Posterior cingulate gyrus (tissue), 11 donors: ENCODE results near the gene TMEM178A.
A peak's percentile ranks its signal among the peaks of the same experiment; 100 is the strongest.
"Not testable (repeated sequence)": the region's sequence is repeated elsewhere in the genome, so short reads cannot be mapped to it uniquely, and the experiment has no call there.

Experiments used
- DNase-seq, 10 donors: peaks; one replicate each; pipeline versions ENCODE4 v3.0.0 to v3.0.0-alpha.2; 2020 to 2021; ENCODE audit warnings: mixed read lengths in 3 of 10
- intact Hi-C: fragments of 100-400 bp; cut with DNase I; formaldehyde crosslinking; loops from one replicate; pipeline ENCODE4 v1.15.1; 2023

Gene TMEM178A

DNA sequence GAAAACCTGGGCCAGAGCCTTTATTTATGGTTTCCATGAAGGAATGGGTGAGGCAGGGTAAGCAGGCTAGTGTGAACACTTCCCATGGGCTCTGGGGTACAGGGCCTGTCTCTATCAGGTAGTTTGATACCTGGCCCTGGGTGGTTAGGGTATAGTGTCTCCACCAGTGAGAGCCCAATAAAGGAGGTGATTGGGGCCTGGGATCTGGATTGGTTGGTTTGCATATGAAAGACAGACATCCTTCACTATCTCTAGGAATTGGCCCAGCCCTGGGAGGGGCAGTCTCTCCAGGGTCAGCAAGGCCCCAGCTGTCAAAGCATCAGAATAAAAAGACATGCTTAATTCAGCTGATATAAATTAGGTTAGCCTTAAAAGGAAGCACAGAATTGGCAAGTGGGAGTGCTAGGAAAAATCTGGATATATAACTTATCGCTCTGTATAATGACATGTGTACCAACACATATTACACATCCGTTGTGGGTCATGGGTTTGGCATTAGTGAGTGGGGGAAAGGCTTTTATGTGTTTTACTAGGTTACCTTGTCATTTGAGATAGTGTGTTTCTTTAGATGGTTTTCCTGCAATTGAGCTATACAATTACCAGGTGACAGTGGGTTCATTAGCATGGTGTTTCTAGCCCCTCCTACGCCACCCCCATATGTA lies 18.5 kb upstream of the TMEM178A start:
- DNase-seq = no peak
- intact Hi-C loops = no loop called here

DNA sequence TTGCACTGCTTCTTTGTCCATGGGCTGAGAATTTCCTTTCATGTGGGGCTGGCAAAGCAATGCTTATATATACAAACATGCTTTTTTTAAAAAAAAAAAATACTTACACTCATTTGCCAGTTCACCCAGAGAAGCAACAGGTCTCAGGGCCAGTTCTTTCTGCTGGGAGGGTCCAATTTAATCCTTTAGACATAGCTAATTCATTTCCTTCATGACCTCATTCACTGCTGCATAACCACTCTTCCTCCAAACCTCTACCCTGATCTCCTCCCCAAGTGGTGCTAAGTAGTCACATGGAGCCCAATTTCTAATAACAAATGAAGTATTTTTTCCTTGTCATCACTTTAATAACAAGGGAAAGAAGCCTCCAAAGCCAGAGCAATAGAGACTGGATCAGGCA lies 17.1 kb upstream of the TMEM178A start:
- intact Hi-C loops = no loop called here
- DNase-seq = no peak

DNA sequence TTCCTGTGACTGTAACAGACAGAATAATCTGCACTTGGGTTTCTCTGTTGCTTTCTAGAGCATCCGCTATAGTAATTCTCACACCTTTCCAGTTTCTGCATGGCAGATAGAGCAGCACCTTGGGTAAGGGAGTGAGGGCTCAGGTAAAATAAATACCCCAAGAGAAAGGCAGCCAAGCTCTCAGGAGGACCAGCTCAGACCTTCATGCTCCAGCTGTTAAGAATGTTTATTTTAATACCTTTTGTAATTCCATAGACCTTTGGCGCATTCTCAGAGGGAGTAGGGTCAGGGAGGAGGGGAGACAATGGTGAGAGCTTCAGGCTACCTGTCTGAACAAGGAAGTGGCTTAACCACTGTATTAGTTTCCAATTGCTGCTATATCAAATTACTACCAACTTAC lies 16.2 kb upstream of the TMEM178A start:
- DNase-seq = no peak
- intact Hi-C loops = no loop called here

DNA sequence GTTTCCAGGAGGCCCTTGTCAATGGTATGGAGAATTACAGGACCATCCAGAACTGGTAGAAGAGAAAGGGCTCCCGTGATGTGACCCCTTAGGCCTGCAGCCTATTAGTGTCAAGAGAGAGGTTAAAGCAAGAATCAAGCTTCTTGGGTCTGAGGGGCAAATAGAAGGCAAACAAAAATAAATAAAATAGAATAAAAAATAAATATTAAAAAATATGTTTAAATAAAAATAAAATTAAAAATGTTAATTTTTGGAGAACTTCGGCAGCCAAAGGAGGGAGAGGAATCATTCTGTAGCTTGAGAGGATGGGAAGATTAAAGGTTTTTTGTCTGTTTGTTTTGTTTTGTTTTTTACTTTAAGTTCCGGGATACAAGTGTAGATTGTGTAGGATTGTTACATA lies 15.2 kb upstream of the TMEM178A start:
- no peak for DNase-seq
- intact Hi-C loops = no loop called here

DNA sequence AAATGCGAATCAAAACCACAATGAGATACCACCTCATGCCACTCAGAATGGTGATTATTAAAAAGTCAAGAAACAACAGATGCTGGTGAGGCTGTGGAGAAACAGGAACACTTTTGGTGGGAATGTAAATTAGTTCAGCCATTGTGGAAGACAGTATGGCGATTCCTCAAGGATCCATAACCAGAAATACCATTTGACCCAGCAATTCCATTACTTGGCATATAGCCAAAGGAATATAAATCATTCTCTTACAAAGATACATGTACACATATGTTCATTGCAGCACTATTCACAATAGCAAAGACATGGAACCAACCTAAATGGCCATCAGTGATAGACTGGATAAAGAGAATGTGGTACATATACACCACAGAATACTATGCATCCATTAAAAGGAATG lies 9.5 kb upstream of the TMEM178A start:
- DNase-seq, intact Hi-C loops: not testable (repeated sequence)

DNA sequence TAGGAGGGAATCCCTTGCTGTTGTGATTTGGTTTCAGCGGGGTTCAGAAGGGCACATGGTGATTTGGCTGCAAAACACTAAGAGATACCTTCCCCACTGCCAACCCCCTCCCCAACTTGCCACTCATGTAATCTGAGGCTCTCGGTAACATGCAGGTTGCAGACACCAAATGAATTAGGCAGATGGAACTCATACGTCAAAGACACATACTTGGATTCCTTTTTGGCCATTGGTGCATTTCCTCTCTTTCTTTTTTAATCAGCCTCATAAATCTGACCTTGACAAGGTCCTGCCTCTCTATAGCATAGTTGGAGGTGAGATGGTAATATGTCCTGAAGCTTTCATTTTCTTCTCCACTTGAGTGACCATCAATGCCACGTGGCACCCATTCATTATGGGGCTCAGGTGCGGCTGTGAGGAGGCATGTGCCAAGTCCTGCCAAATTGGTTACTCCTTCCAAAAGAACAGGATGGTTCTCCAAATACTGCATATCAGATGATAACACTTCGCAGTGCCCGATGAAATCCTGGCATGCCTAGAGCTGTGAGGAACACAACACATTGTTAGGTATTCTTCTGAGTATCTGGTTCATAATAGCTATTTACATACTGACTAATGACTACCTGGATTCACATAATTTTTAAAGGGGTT lies 8.3 kb upstream of the TMEM178A start:
- intact Hi-C loops = no loop called here

DNA sequence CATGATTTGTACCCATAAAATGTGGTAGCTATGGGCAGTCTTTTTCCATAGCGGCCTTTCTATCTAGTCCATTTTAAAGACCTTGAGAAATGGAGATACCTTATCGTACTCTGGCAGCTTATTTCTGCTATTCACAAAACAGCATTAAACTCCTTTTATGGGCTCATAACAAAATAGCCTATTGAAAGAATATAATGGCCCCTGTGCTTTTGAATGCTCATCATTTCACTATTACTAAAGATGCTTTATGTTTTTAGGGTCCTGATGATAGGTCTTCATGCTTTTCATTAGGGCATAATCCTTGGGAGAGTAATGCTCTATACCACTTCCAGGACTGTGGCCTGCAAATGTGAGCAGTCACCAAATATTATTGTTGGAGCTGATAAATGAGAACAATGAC lies 7.3 kb upstream of the TMEM178A start:
- intact Hi-C loops = no loop called here
- no peak for DNase-seq

More for the DNA sequence above, 8.3 kb upstream of the TMEM178A start:
- no peak for DNase-seq

DNA sequence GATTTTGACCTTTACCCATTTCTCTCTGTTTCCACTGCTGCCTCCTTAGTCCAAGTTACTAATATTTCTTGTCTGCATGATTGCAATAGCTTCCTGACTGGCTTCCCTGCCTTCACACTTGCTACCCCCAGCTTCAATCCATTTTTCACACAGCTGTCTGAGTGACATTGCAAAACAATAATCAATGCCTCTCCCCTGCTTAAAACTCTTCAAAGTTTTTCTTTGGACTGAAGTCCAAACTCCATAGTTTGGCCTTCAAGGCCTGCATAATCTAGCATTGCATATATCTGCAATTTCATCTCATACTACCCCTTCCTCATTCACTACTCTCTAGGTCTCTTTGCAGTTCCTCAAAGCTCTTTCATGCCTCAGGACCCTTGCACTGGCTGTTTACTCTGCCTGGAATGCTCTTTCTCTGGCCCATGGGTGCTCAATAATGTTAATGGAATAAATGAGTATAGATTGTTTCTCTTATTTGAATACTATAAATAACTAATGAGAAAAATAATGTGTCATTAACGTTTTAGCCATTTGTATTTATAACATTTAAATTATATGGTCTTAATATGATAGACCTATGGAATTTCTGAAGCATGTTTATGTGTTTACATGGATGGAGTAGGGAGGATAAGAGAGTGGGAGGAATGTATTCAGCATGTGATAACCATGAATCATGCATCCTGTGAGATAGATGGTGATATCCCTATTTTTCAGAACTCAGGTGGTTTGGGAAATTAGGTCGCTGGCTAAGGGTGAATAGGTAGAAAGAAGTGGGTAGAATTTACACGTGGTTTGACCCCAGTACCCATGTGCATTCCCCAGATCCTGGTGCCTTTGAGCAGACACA lies 5.7 kb upstream of the TMEM178A start:
- intact Hi-C loops = no loop called here

DNA sequence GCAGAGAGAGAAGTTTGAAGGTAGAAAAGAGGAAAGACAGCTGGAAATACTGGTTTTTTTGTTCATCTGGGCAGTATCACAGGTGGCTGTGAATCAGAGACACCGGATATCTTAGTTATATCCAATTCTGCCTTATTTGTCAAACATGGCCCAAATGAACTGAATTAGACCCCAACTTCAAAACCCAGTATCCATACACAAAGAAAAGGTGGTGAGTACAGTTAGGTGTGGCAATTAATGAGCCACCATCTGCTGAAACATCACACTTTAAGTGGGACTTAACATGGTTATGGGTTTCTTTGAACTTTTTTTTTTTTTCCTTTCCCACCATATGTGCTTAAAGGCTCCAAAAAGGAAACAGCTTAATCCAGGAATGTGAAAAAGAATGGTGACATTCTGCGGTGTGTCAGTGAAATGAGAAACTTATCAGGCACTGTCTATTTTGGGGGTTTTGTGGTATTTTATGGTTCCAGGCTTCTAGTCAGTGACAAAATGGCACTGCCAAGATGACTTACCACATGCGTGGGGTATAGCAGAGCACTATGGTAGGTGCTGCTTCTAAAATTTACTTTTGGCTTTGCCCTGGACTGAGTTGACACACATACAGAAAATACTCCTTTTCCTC lies 5.0 kb upstream of the TMEM178A start:
- no peak for DNase-seq
- intact Hi-C loops = no loop called here

More for the DNA sequence above, 5.7 kb upstream of the TMEM178A start:
- DNase-seq = no peak

DNA sequence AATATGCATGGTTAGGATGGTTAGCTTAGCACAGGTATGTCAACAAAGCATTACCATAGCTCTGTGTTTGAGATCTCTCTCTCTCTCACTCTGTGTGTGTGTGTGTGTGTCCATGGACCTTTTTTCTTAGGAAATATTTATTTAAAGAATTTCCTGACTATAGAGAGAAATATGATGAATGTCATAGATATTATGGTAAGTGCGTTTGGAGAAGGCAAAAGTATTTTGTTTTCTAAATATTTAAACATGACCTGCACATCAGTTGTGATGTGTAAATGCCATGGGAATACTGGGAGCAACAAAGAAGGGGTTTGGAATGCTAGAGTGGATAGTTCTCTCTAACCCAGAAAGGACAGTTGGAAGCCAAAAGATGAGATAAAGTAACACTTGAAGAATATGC lies 3.9 kb upstream of the TMEM178A start:
- DNase-seq = no peak
- intact Hi-C loops = no loop called here

DNA sequence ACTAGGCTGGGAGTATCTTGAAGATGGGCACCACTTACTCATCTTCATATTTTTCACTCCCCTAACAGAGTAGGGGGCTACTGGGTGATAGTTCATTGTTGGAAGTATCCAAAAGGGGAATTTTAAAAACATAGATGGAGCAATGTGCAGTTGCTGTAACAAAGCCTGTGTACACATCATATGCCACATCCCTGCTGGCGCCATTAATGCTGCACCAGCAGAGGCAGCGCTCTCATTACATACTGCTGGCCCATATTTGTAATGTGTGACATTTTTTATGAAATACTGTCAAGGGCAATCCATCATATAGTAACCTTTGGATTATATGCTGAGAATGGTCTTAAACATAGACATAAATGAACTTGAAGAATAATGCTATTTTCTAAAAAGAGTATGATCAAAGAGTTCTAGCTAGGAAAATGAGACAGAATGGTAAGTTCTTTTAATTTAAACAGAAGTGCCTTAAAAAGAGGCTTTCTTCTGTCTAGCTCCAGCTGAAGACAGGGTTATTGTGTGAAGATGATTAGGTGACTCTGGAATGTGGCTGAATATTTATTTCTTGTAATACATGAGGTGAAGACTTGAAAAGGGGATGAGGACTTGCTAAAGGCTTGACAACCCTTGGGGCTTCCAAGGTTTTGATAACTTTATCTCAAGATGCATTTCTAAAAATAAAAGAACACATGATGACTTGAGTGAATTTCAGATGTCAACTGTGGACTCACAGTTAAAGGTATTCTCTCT lies 2.4 kb upstream of the TMEM178A start:
- intact Hi-C loops = no loop called here

DNA sequence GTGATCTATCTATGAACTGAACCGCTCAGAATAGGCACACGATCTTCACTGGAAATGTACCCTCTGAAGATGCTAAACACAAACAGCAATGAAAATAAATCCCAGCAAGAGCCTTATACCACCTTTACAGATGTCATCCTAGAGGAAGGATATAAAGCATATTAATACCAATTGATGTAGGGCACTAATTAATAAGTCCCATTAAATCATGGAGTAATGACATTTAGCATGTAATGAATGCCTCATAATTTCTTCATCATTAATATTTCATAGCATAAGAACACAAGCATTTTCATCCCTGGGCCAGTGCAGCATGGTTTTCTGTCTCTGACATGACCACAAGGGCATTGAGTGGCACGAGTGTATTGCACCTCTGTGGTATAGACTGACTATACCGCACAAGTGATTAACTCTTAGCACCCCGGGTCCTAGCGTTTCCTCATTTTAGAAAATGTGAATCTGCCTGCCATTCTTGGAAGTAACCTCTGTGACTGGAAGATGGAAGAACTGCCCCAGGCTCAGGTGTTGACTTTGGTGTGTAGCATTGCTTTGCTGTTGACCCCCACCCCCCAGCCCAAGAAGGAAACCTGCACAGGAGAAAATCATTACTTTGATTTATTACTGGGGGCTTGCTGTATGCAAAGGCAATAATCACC lies 1.4 kb upstream of the TMEM178A start:
- no peak for DNase-seq
- intact Hi-C loops = no loop called here

More for the DNA sequence above, 2.4 kb upstream of the TMEM178A start:
- DNase-seq = no peak

DNA sequence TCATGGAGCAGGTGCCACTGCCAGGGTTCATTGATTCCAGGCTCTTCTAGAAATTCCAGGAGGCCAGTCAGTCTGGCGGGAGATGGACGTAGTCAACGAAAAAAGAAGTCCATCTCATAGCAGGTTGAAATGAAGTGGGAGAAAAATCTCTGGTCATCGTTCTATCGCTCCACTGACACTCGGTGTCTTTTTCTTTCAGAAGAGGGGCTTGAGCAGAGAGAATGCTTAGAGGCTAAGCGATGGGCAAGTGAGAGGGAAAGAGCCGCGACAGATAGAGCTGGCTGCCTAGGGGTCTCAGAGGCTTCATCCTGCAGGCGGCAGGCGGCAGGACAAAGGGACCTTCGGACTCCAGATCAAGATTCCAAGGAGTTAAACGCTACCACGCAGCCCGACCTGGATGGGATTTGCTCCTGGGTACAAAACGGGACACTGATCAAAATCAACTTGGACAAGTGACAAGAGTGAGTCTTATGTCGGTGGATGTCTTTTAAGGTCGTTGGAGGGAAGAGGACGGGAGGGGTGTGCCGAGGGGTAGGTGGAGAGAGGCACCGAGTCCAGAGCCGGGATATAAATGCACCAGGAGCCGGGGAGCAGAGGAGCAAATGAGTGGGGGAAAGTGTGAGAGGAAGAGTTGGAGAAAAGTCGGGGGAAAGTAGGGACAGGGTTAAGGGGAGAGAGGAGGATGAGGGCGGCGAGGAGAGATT lies 677 bp upstream of the TMEM178A start:
- DNase-seq = peak in 1 of 10 donors; percentile 83
- intact Hi-C loops = no loop called here

DNA sequence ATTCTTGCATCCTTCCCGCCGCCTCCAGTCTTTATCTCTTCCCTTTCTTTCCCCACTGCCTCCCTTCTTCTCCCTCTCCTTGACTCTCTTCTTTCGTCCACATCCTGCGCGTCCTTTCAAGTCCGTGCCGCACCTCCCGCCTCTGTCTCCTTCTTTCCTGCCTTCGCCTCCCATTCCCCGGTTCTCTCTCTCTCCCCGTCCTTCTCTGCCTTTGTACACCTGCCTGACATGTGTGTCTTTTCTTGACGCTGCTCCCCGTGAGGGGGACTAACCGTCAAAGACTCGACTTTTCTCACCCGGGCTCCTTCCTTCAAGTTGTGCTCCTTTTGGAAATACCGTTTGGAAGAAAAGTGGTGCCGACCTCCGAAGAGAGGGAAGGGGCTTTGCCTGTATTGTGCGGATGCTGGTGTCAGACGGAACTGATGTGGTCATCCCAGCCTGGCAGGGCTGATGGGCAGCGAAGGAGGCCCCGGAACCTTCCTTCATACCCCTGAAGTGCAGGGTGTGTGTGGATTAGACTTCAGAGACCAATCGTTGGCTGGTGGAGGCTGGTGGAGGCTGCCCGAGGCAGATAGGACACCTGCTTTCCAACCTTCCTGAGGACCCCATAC lies 879 bp downstream of the TMEM178A start:
- intact Hi-C loops = no loop called here
- no peak for DNase-seq

DNA sequence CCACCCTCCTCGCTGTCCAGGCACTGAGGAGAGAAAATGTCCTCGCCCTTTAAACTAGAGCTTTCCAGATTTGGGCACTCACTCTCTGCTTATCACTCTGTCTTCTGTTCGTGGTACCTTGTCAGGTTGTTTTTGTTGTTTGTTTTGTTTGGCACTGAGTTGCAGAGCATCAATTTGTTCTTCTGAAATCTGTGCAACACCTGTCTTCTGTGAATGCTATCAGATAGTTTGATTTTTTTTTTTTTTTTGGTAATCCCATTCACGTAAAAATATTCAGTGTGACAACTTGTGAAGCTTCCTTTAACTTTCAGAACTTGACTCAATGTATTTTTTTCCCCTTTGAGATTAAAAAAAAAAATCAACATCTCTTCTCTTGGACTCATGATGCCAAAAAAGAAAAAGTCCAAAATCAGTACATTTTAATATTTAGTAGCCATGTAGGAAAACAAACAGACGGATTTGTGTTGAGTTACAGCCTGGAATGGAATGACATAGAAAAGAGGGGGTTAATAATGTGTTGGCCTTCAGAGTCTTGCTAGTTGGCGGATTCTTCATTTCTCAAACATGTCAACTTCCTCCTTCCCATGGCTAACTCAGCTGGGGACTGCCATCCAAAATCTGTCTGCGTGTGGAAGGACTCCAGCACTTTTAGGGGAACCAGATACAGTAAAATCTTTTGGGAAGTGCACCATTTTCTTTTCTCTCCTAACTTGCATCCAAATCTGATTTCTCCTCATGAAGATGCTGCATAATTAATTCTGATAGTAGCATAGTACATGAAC lies 1.6 kb downstream of the TMEM178A start:
- intact Hi-C loops = no loop called here
- DNase-seq = no peak

DNA sequence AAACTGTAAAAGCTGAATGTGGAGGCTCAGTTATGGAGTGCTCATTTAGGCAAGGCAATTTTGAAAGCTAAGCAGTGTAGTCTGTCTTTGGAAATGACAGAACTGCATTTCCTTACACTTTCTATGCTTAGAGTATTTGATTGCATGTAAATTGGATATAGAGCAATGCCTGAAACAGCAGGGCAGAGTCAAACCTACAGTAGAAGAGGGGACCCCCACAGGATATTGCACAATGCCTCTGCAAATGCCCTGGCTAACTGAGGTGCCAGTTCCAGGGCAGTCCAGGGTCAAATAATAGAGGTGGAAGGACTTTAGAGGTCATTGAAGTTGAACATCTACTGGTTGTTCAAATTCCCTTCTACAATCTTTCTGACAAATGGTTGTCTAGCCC lies 2.2 kb downstream of the TMEM178A start:
- intact Hi-C loops = no loop called here
- DNase-seq = no peak

DNA sequence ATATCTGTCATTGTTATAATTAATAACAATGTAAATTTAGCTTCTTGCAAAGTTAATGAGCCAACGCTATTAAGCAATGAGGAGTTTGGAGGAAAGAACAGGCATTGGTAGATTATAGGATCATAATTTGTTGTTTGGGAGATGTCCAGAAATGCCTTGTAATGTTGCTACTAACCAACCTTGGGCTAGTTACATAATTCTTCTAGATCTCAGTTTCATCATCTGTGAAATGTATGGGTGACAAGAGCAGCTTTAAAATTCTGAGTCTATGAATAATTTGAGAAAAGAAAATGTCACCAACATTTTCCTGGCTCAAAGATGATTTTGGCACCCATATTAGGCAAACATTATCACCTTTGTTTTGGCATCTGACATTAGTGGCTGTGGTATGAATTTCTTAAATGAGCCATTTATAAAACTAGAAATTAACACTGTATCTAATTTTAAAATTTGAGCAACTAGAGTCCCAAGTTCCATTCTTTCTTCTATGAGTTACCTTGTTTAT lies 2.9 kb downstream of the TMEM178A start:
- DNase-seq = no peak
- intact Hi-C loops = no loop called here

DNA sequence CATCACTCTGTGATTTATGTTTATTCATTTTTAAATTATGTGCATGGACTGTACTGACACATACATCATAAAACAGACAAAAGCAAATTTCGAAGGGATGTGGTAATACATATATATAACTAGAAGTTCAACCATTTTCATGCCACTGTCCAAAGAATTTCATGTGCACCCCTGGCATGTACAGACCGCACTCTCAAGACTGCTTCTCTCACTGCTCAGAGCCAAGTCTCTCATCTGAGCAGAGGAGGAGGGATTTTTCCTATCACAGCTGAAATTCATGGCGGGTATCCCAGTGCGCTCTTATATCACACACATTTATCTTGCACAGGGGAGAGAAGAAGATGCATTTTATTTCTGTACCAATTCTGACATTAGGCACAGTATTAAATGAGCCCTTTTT lies 5.9 kb downstream of the TMEM178A start:
- intact Hi-C loops = no loop called here

More for the DNA sequence above, 5.9 kb downstream of the TMEM178A start:
- no peak for DNase-seq
